GM23338 (cell line): ENCODE results near the gene LRMDA.

Experiments used
- CTCF ChIP-seq, 2 experiments: fragments of 200-600 bp in 1 of 2; sonication (generic) in 1 of 2; conservative IDR thresholded peaks; 2 replicates each; pipeline versions ENCODE4 v1.5.1 to v1.6.1; 2016 to 2017; ENCODE audit warnings: antibody characterized with exemption in 2 of 2, low read depth in 2 of 2, mild to moderate bottlenecking in 2 of 2, moderate library complexity in 1 of 2
- EZH2 ChIP-seq: fragments of 200-600 bp; sonication (generic); IDR thresholded peaks from one replicate; pipeline ENCODE4 v1.8.0; 2017; ENCODE audit warnings: antibody characterized with exemption, mild to moderate bottlenecking, low read depth; ENCODE audit not compliant: unreplicated experiment
- POLR2AphosphoS5 ChIP-seq: IDR thresholded peaks from 2 replicates; pipeline ENCODE4 v1.6.1; 2016; ENCODE audit warnings: antibody characterized with exemption, low read depth

GRCh38 chr10:76541852-76542251, 1110.4 kb downstream of the LRMDA start:
- TF ChIP-seq CTCF (conservative IDR thresholded peaks at IDR 0.05; ENCODE audit: low read depth in 2 of 2) (no peak), EZH2 (no peak), POLR2AphosphoS5 (no peak)
